Stimulated activated CD8-positive, alpha-beta memory T cell treated with anti-CD3 and anti-CD28 coated beads, Interleukin-4, amount 100 ng/mL, for 24 hours (primary cell): ENCODE results near the gene SLC25A33.

Experiments
- DNase-seq: peaks from one replicate; pipeline ENCODE4 v3.0.0-alpha.2; 2020; ENCODE audit warnings: low read depth

Gene SLC25A33

GRCh38 chr1:9601942-9602793 lies 62.9 kb downstream of the SLC25A33 start:
- DNase-seq = no peak

DNA sequence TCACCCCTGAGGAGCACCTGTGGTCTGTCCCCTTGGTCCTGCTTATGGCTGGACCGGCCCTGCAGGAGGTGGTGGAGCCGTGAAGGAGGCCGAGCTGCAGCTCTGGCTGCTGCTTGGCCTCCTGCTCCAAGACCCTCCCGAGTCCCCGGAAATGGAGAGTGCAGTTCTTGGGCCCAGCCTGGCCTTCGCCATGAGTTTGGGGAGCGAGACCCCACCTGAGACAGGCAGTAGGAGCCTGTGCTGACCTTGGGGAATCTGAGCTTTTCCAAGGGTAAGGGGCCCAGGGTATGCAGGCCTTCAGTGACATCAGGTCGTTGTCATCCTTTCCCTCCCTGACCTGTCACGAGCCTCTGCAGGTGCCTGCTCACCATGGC lies 63.5 kb downstream of the SLC25A33 start:
- DNase-seq = no peak

DNA sequence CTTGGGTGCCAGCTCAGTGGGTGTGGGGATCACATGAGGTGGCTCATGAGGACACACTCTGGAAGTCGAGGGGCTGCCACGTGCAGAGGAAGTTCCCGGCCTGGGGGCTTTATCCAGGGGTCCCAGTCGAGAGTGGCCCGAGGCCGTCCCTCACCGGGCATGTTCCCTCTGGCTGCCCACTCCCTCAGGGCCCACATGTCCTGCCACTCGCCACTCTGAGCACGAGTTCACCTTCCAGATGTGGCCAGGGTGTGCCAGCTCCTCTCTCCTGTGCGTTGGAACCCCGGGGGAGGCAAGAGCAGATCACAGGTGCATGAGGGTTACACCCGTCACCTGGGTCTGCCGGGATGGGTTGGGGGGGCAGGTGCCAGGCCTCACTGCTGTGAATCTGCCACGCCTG lies 64.0 kb downstream of the SLC25A33 start:
- no peak for DNase-seq

DNA sequence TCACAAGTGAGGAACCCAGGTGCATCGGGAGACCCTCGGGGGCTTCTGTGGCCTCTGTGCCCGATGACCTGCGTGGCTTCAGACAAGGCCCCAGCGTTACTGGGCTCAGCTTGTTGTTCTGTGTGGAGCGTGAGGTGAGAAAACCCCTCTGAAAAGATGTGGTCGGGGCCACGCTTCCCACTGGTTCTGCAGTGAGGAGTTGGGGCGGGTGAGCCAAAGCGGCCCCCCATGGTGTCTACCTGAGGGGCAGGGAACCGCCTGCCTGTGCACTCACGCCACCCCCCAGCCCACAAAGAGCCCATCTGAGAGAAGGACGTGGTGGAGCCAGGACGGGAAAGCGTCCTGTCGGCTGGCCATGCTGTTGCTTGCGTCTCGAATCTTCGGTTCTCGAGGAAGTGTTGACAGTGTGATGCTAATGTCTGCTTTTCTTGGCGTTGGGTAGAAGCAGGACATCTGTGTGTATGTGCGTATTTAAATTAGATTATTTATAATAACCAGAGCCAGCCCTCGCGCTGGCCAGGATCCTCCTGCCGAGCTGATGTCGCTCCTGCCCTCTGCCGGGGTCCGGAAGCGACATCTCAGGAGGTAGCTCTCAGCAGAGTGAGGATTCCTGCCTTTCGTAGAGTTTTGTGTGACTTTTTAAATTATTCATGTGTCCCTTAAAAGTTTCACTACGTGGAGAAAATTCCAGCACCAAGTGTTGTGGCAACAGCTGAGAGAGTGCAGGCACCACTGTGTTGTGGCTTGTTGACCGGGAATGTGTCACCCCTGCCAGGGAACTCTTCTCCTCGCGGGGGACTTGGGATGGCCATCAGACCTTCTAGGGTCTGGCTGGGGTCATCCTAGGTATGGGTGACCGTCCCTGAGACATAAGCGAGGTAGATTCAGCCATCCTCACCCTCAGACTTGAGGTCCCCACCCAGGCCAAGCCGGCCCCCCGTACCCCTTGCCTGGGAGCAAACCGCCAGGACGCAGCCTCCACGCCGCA lies 64.8 kb downstream of the SLC25A33 start:
- DNase-seq = no peak

GRCh38 chr1:9604836-9605235 lies 65.6 kb downstream of the SLC25A33 start:
- DNase-seq = no peak

GRCh38 chr1:9605946-9606455 lies 66.7 kb downstream of the SLC25A33 start:
- DNase-seq = no peak

- DNase-seq = no peak
These were observed 67.2 kb downstream of the SLC25A33 start for GRCh38 chr1:9606458-9606857.

DNA sequence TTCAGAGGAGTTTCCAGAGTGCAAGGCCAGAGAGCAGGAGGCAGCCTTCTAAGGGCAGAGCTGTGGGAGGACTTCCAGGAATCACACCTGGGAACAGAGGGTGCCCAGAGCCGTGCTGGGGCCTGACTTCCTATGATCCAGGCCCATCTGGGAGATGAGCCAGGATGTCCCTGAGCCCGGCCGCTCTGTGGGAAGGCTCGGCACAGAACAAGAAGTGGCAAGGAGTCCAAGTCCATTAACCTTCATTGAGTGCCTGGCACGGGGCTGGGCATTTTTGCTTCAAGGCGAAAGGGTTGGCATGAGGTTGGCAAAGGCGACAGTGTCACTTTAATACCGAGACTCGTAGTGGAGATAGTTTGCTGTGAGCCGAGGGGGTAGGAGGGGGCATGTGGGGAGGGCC lies 67.7 kb downstream of the SLC25A33 start:
- no peak for DNase-seq

GRCh38 chr1:9607352-9607751 lies 68.1 kb downstream of the SLC25A33 start:
- no peak for DNase-seq

GRCh38 chr1:9609998-9610397 lies 70.7 kb downstream of the SLC25A33 start:
- DNase-seq = no peak

DNA sequence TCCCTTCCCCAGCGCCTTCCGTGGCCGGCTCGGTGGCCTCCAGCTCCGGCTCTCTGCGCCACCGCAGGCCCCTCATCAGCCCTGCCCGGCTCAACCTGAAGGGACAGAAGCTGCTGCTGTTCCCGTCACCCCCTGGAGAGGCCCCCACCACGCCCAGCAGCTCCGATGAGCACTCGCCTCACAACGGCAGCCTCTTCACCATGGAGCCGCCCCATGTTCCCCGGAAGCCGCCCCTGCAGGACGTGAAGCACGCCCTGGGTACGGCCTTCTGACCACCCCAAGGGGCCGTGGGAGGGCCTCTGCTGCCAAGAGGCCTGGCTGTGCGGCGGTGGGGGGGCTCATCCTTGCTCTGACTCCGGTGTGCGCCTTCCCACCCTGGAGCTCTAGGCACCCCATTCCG lies 71.3 kb downstream of the SLC25A33 start:
- DNase-seq = no peak

DNA sequence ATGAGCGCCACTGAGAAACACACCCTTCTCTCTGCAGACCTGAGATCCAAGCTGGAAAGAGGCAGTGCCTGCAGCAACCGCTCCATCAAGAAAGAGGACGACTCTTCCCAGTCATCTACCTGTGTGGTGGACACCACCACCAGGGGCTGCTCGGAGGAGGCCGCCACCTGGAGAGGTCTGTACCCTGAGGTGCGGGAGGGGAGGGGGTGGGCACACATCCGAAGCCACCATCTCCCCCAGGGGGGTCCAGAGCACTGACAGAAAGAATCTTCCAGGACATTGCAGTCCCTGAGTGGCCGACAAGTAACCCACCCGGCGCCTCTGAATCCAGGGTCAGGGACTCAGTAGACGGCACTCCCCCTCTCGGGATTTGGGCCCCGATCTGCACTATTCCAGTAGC lies 72.5 kb downstream of the SLC25A33 start:
- DNase-seq = no peak

- no peak for DNase-seq
These were observed 73.0 kb downstream of the SLC25A33 start for GRCh38 chr1:9612162-9612845.

- no peak for DNase-seq
These were observed 73.8 kb downstream of the SLC25A33 start for GRCh38 chr1:9612871-9613624.

GRCh38 chr1:9613625-9614299 lies 74.5 kb downstream of the SLC25A33 start:
- DNase-seq = no peak

- peak; percentile 47 for DNase-seq
These were observed 76.2 kb downstream of the SLC25A33 start for GRCh38 chr1:9615316-9616063.

DNA sequence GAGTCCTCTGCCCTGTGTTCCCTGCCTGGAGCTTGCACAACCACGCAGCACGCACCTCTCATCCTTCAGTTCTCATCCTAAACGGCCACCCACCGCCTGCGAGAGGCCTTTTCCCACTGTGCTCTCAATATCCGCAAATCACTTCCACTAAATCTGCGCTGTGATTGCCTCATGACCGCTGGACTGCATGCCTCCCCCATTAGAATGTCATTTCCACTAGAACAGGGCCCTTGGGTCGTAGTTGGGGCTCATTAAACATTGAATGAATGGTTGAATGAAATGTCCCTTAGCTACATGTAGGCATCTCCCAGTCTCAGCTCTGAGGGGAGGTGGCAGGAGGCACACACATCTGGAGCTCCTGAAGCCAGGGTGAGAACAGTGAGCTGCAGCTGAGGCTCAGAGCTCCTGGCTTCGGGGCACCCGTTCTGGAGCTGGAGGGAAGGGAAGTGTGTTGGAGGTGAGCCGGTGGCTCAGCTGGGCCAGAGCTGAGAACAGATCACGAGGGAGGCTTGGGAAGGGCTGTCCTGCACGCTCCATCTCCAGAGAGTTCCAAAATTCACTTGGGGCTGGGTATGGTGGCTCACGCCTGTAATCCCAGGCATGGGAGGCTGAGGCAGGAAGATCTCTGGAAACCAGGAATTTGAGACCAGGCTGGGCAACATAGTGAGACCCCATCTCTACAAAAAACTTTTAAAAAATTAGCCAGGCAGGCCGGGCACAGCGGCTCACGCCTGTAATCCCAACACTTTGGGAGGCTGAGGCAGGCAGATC lies 79.8 kb downstream of the SLC25A33 start:
- DNase-seq = no peak

- DNase-seq = no peak
These were observed 81.8 kb downstream of the SLC25A33 start for GRCh38 chr1:9621032-9621431.

DNA sequence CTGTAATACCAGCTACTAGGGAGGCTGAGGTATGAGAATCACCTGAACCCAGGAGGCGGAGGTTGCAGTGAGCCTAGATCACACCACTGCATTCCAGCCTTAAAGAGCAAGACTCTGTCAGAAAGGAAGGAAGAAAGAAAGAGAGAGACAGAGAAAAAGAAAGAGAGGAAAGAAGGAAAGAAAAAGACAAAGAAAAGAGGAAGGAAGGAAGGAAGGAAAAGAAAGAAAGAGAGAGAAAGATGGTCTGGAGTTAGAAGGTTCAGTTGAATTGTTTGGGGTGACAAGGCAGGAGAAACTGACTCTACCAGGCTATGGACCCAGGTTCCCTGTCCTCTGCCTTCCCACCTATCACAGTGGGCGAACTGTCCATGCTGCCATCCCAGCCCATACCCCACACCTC lies 84.8 kb downstream of the SLC25A33 start:
- no peak for DNase-seq
